Measurements from ENCODE around the gene PI4KB.

- TF ChIP-seq POLR2A (IDR thresholded peaks at IDR 0.05; ENCODE audit: low read depth, low read length) (no peak), TAF1 (IDR thresholded peaks at IDR 0.05; ENCODE audit: borderline replicate concordance, low read depth, low read length) (no peak), POLR2AphosphoS5 (IDR thresholded peaks at IDR 0.05; ENCODE audit: low read depth, low read length) (no peak)
These were observed 43.1 kb upstream of the PI4KB start for GRCh38 chr1:151370211-151370911.

Data from GM12892 (cell line).